Measurements from ENCODE around the gene SLC22A4. TPM values are rescaled to one million over a fixed set of nuclear protein-coding genes. Genes with fewer than 3 reads are reported as not detected.

Gene SLC22A4
- total RNA-seq, 2 experiments from 2014 or later = 1.9 to 2.0 TPM

DNA sequence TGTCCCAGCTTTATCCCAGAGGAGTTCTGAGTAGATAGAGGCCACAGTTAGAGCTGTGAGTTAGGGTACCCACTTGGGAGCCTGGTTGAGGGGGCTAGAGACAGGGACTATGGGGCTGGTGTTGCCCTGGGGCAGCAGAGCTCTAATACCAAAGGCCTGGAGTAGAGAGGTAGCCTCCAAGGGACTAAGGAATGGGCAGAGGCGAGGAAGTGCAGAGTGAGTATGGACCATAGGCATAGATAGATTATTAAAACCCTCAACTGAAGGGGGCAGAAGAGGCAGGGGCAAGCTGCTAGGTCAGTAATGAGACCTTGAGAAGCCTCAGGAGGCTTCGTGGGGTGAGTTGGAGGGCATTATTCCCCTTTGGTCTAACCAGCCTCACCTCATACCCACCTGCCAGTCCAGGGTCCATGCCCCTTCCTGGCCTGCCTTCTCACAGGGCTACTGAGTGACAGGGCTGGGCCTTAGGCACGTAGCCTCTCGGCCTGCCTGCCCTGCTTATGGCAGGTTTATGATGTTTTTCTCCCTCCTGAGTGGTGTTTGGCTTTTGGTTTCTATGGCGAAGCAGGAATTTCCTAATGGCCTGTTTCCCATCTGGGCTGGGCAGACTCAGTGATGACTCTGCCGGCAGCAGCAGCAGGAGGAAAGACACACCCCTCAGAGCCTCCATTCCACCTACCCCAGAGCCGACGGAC lies 28.7 kb upstream of the SLC22A4 start:
- H3K4me1 Mint-ChIP-seq (ENCODE audit: low read depth) = peaks cover 4% of the 10 kb centered on the region
- H3K36me3 Mint-ChIP-seq (ENCODE audit: low read depth) = no peaks in the 10 kb centered on the region
- no peaks in the 10 kb centered on the region for H3K27me3 Mint-ChIP-seq (ENCODE audit: low read depth)
- intact Hi-C loops (cut with micrococcal nuclease) = no loop called here
- DNase-seq = peak; percentile 3
- H3K9me3 Mint-ChIP-seq = no peaks in the 10 kb centered on the region
- no peak overlapping the region for H3K27ac Mint-ChIP-seq
- CTCF ChIA-PET = interaction anchor here (1.5 kb wide), 1 partner anchor 27 kb away, joined by 10 read pairs; no protein-coding TSS in a partner anchor
- H3K4me3 Mint-ChIP-seq = no peak overlapping the region

DNA sequence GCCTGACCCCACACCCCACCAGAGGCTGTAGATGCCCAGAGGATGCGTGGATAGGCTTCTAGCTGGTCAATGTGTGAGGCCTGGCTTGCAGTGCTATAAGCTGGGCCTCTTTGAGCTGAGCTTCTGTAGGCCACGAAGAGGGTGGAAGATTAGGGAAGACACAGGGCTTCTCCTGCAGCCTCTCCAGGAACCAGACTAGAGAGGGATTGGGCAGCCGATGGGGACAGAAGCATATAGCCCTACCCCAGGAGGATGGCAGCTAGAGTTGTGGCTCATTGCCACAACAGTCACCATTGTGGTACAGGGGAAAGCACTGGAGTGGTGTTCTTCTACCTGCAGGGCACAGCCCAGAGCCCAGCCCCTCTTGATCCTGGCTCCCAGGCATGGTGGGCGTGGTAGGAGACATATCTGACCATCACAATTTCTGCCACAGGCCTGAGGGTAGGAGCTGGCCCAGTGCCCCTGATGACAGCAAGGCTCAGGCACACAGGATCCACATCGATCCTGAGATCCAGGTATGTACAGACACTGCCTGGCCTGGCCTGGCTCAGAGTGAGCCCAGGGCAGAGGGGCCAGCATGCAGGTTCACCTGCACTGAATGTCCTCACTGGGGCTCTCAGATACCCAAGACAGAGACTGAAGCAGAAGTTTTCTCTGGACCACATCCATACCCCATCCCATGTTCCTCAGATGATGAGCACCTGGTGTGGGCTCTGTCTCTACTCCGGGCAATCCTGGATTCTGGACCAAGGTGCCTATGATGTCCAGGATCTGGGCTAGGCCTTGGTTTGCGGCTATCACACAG lies 28.0 kb upstream of the SLC22A4 start:
- no peaks in the 10 kb centered on the region for H3K9me3 Mint-ChIP-seq
- H3K27me3 Mint-ChIP-seq (ENCODE audit: low read depth) = peaks cover 4% of the 10 kb centered on the region
- H3K4me3 Mint-ChIP-seq = no peak overlapping the region
- peak; percentile 3 for DNase-seq
- peaks cover 1% of the 10 kb centered on the region for H3K4me1 Mint-ChIP-seq (ENCODE audit: low read depth)
- H3K36me3 Mint-ChIP-seq (ENCODE audit: low read depth) = no peaks in the 10 kb centered on the region
- no peak overlapping the region for H3K27ac Mint-ChIP-seq
- CTCF ChIA-PET = interaction anchor here (0.6 kb wide), 1 partner anchor 71 kb away, joined by 4 read pairs; no protein-coding TSS in a partner anchor
- intact Hi-C loops (cut with micrococcal nuclease) = no loop called here

DNA sequence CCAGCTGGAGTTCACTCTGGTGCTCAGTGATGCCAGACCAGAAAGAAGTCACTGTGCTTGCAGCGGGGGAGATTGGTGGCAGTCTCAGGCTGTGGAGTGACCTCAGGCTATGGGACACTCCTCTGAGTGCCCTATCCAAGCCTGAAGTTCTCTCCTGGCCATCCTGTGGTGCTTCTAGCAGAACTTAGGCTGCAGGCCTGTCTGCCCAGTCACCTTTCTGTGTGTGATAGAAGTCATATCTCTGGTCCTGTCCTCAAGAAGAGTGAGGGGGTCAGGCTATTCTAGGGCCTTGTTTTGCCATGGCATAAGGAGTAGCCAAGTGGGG lies 27.4 kb upstream of the SLC22A4 start:
- intact Hi-C loops (cut with micrococcal nuclease) = no loop called here
- CTCF ChIA-PET = interaction anchor here (0.6 kb wide), 1 partner anchor 71 kb away, joined by 4 read pairs; no protein-coding TSS in a partner anchor
- Mint-ChIP-seq H3K27me3 (ENCODE audit: low read depth) (peaks cover 6% of the 10 kb centered on the region), H3K36me3 (ENCODE audit: low read depth) (no peaks in the 10 kb centered on the region), H3K9me3 (no peaks in the 10 kb centered on the region), H3K4me3 (no peak overlapping the region), H3K27ac (no peak overlapping the region), H3K4me1 (ENCODE audit: low read depth) (peaks cover 4% of the 10 kb centered on the region)
- DNase-seq = peak; percentile 3

DNA sequence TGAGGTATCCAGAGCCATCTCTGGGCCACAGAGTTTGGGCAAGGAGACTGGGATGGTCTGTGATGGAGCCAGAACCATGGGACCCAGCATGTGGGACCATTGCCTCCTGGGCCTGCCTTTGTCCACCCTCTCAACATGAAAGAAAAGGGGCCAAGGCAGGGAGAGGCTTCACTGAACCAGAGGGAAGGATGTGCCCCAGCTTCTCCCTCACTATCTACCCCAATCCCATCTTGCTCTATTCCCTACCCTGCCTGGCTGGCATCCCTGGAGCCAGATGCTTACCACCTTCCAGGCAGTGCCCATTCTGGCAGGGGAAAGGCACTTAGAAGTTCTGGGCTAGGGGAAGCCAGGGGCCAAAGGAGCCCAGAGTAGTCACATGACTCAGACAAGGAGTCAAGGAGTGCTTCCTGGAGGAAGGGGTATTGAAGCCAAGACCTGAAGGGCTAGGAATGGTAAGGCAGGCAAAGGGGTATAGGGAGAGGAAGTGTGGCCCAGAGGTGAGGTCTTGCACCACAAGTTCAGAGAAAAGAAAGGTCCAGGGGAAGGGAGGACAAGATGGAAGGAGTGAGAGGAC lies 26.9 kb upstream of the SLC22A4 start:
- CTCF ChIA-PET = no interaction called here
- no peak overlapping the region for H3K4me3 Mint-ChIP-seq
- peak; percentile 1 for DNase-seq
- no peak overlapping the region for H3K27ac Mint-ChIP-seq
- H3K36me3 Mint-ChIP-seq (ENCODE audit: low read depth) = no peaks in the 10 kb centered on the region
- peaks cover 6% of the 10 kb centered on the region for H3K4me1 Mint-ChIP-seq (ENCODE audit: low read depth)
- H3K27me3 Mint-ChIP-seq (ENCODE audit: low read depth) = peaks cover 8% of the 10 kb centered on the region
- intact Hi-C loops (cut with micrococcal nuclease) = no loop called here
- no peaks in the 10 kb centered on the region for H3K9me3 Mint-ChIP-seq

DNA sequence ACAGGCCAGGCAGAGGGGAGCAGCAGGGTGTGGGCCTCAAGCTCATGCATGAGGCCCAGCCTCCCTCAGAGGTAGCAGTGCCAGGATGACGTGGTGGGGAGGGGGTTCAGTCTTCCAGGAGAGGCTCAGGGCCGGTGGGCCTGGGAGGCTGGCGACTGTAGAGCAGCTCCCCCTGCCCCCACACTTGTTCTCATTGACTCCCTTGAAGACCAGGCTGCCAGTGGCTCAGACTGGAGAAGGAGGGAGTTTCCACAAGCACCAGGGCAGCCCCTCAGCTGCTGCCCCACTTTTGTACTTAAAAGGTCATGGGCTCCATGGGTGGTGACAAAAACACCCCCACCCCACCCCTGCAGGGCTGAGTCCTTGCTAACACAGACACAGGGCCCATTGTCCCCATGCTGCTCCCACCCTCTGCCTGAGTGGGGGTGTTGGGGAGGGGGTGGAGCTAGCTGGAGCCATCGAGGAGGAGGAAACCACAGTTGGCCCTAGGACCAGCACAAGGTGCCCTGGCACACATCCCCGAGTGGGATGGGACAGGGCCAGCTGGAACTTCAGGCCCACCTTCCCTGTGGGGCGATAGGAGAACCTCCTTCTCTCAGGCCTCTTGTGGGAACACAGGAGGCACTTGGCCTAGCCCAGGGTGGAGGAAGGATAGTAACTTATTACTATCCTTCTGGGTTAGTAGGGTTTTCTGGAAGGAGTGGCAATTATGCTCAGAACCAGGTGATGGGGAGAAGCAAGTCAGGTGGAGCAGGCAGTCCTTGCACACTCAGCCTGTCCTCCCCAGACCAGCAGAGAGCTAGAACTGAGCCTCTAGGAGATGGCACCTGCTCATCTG lies 26.0 kb upstream of the SLC22A4 start:
- DNase-seq = peak; percentile 3
- Mint-ChIP-seq H3K36me3 (ENCODE audit: low read depth) (no peaks in the 10 kb centered on the region), H3K4me3 (no peak overlapping the region), H3K9me3 (no peaks in the 10 kb centered on the region), H3K4me1 (ENCODE audit: low read depth) (peaks cover 12% of the 10 kb centered on the region), H3K27me3 (ENCODE audit: low read depth) (peaks cover 15% of the 10 kb centered on the region), H3K27ac (no peak overlapping the region)
- intact Hi-C loops (cut with micrococcal nuclease) = no loop called here
- CTCF ChIA-PET = no interaction called here

DNA sequence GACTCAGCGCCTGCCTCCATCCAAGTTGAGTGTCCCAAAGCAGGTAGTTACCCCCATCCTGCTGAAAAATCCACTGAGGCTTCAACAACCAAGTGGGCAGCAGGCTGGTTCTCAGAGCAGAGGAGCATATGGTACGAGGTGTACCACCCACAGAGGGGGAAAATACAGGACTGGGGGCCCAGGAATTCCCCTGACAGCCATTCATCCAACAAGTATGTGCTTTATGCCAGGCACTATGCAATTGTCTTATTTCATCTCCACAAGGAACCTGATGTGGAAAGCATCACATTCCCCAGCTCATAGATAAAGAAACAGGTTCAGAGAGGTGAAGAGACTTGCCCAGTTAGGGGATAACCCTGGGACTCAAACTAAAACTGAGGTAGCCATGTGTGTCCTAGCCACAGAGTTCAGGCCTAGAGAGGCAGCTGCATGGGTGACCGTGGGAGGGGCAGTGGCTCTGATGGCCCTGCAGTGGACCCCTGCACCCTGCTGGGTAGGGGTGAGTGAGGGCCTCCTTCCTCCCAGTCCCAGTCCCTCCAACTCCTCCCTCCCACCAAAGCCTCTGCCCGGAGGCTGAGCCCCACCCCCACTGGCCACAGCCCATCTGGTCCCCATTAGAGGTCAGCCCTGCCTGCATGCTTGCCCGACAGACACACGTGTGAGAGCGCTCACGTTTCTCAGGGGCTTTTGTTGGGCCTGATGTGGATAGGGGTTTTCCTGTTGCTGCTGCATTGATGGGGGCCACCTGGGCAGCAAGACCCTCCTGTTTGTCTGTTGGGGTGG lies 25.2 kb upstream of the SLC22A4 start:
- Mint-ChIP-seq H3K27ac (no peak overlapping the region), H3K4me3 (no peak overlapping the region)
- intact Hi-C loops (cut with micrococcal nuclease) = no loop called here

DNA sequence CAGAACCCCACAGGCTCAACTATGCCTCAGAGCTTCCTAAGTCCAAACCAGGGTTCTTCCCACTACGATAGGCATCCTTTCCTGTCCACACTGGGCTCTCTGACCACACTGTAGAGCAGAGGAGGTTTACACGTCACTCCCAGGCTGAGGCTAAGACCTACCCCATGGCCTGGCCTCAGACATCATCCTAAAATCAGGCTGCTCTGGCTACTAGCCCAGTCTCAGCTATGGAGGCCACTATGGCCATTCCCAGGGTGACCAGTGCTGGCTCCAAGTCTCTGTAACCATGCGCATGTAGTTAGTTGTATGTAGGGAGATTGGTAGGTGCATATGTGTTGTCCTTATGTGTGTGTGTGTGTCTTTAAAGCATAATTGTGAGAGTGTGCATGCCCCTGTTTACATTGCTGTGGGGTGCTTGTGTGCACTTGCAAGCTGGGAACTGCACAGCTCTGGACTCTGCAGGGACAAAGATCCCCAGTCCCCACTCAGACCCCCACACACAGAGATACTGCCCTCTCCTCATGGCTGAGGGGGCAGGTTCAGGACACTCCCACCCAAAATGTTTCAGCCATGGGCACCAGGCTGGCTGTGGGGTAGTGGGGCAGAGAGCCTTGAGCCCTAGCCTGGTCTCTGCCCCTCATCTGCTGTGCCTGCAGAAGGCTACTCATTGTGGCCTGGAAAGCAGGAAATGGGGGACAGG lies 24.4 kb upstream of the SLC22A4 start:
- Mint-ChIP-seq H3K4me3 (no peak overlapping the region), H3K4me1 (ENCODE audit: low read depth) (peaks cover 12% of the 10 kb centered on the region), H3K27me3 (ENCODE audit: low read depth) (peaks cover 20% of the 10 kb centered on the region), H3K36me3 (ENCODE audit: low read depth) (no peaks in the 10 kb centered on the region), H3K9me3 (no peaks in the 10 kb centered on the region), H3K27ac (no peak overlapping the region)
- CTCF ChIA-PET = no interaction called here
- peak; percentile 2 for DNase-seq
- intact Hi-C loops (cut with micrococcal nuclease) = loop anchor here (2.0 to 5.0 kb wide), 2 partner anchors 32 to 205 kb away; no protein-coding TSS in a partner anchor

More for the DNA sequence above, 25.2 kb upstream of the SLC22A4 start:
- Mint-ChIP-seq H3K27me3 (ENCODE audit: low read depth) (peaks cover 20% of the 10 kb centered on the region), H3K9me3 (no peaks in the 10 kb centered on the region), H3K4me1 (ENCODE audit: low read depth) (peaks cover 12% of the 10 kb centered on the region), H3K36me3 (ENCODE audit: low read depth) (no peaks in the 10 kb centered on the region)
- CTCF ChIA-PET = no interaction called here
- DNase-seq = peak; percentile 2

DNA sequence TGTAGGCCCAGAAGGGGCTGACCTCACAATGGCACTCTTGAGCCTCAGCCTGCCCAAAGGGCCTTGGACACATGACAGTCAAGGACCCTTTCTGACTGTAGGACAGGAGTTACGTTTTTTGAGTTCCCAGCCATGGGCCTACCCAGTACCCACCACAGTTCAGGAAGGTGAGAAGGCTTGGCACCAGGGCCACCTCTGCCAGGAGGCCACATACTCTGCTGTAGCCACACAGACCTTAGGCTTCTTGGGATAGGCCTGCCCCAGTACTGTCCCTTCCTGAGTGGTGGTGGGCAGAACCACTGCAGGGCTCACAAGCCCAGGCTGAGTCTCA lies 23.9 kb upstream of the SLC22A4 start:
- intact Hi-C loops (cut with micrococcal nuclease) = loop anchor here (2.0 to 5.0 kb wide), 2 partner anchors 33 to 205 kb away; no protein-coding TSS in a partner anchor
- H3K27me3 Mint-ChIP-seq (ENCODE audit: low read depth) = peaks cover 20% of the 10 kb centered on the region

DNA sequence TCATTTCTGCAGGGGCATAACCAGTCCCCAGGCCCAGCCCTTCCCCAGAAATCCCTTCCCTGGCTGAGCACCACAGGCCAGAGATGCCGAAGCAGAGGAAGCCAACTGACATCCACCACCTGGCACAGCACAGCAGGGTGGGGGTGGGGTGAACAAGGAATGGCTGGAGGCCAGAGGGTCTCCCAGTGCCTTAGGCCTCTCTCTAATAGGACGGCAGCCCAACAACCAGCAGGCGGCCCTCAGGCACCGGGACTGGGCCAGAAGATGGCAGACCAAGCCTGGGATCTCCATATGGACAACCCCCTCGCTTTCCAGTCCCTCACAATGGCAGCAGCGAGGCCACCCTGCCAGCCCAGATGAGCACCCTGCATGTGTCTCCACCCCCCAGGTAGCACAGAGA lies 23.5 kb upstream of the SLC22A4 start:
- no peaks in the 10 kb centered on the region for H3K36me3 Mint-ChIP-seq (ENCODE audit: low read depth)
- H3K27ac Mint-ChIP-seq = no peak overlapping the region
- CTCF ChIA-PET = no interaction called here
- no peak overlapping the region for H3K4me3 Mint-ChIP-seq
- peaks cover 20% of the 10 kb centered on the region for H3K27me3 Mint-ChIP-seq (ENCODE audit: low read depth)
- peaks cover 12% of the 10 kb centered on the region for H3K4me1 Mint-ChIP-seq (ENCODE audit: low read depth)
- intact Hi-C loops (cut with micrococcal nuclease) = loop anchor here (2.0 to 5.0 kb wide), 2 partner anchors 33 to 206 kb away; no protein-coding TSS in a partner anchor
- H3K9me3 Mint-ChIP-seq = no peaks in the 10 kb centered on the region
- DNase-seq = peak; percentile 4

More for the DNA sequence above, 23.9 kb upstream of the SLC22A4 start:
- Mint-ChIP-seq H3K4me1 (ENCODE audit: low read depth) (peaks cover 12% of the 10 kb centered on the region), H3K36me3 (ENCODE audit: low read depth) (no peaks in the 10 kb centered on the region), H3K4me3 (no peak overlapping the region), H3K9me3 (no peaks in the 10 kb centered on the region), H3K27ac (no peak overlapping the region)
- CTCF ChIA-PET = no interaction called here
- DNase-seq = peak; percentile 2

DNA sequence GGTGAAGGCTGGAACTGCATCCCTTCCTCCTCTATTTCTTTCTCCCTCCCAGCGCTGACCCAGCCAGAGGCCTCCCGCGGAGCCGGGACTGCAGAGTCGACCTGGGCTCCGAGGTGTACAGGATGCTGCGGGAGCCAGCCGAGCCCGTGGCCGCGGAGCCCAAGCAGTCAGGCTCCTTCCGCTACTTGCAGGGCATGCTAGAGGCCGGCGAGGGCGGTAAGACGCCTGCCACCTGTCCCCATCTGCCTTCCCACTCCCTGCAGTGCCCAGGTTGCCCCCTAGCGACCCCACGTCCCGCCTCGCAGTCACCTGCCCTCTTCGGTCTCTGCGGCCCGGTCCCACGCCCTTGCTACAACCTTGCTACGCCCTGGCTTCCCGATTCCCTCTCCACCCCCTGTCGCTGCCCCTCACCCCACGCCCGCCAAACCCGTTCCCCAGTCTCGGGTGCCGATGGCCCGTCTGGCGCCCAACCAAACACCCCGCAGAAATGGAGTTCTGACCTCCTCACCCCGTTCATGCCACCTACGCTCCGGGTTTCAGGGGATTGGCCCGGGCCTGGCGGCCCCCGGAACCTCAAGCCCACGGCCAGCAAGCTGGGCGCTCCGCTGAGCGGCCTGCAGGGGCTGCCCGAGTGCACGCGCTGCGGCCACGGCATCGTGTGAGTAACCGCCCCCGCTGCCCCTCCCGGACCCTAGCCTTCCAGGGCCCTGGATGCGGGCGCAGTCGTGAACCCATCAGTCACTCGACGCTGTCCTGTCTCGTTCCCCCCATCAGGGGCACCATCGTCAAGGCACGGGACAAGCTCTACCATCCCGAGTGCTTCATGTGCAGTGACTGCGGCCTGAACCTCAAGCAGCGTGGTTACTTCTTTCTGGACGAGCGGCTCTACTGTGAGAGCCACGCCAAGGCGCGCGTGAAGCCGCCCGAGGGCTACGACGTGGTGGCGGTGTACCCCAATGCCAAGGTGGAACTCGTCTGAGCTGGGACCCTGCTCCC lies 22.6 kb upstream of the SLC22A4 start:
- CTCF ChIA-PET = interaction anchor here (0.7 to 3.3 kb wide), 21 partner anchors 10 to 229 kb away, joined by 3 to 13 read pairs (median 5); partner anchors contain the start of genes SLC22A4 and SLC22A5
- intact Hi-C loops (cut with micrococcal nuclease) = loop anchor here (1.0 to 5.0 kb wide), 7 partner anchors 24 to 230 kb away; partner anchors contain the start of gene SLC22A5
- DNase-seq = peak; percentile 49
- Mint-ChIP-seq H3K4me3 (peak overlapping the region; percentile 48), H3K27ac (no peak overlapping the region), H3K9me3 (no peaks in the 10 kb centered on the region), H3K36me3 (ENCODE audit: low read depth) (no peaks in the 10 kb centered on the region), H3K4me1 (ENCODE audit: low read depth) (peaks cover 12% of the 10 kb centered on the region), H3K27me3 (ENCODE audit: low read depth) (peaks cover 20% of the 10 kb centered on the region)

Measured in activated naive CD4-positive, alpha-beta T cell treated with anti-CD3 and anti-CD28 coated beads for 36 hours (primary cell).